GM23338 (cell line): ENCODE results near the gene ZFP36.

Source experiments
- CREB1 ChIP-seq: fragments of 250-450 bp; sonication (Bioruptor Pico); IDR thresholded peaks from 2 replicates; pipeline ENCODE4 v1.5.0; 2020; ENCODE audit warnings: low read depth, mild to moderate bottlenecking, moderate library complexity
- EZH2 ChIP-seq: fragments of 200-600 bp; sonication (generic); IDR thresholded peaks from one replicate; pipeline ENCODE4 v1.8.0; 2017; ENCODE audit warnings: antibody characterized with exemption, mild to moderate bottlenecking, low read depth; ENCODE audit not compliant: unreplicated experiment
- EZH2phosphoT487 ChIP-seq: fragments of 200-600 bp; sonication (generic); IDR thresholded peaks from one replicate; pipeline ENCODE4 v1.8.1; 2018; ENCODE audit warnings: antibody characterized with exemption; ENCODE audit not compliant: unreplicated experiment
- POLR2AphosphoS5 ChIP-seq: IDR thresholded peaks from 2 replicates; pipeline ENCODE4 v1.6.1; 2016; ENCODE audit warnings: antibody characterized with exemption, low read depth
- STAT1 ChIP-seq: IDR thresholded peaks from one replicate; pipeline ENCODE4 v1.6.1; 2016; ENCODE audit warnings: antibody characterized with exemption; ENCODE audit not compliant: unreplicated experiment
- ZNF331 ChIP-seq: fragments of 250-450 bp; sonication (Bioruptor Pico); IDR thresholded peaks from 2 replicates; pipeline ENCODE4 v1.5.0; 2020; ENCODE audit warnings: low read depth, mild to moderate bottlenecking, moderate library complexity
- TF ChIP-seq, protein P1 (sequence below), 2 experiments: fragments of 200-600 bp in 1 of 2; sonication (generic) in 1 of 2; conservative IDR thresholded peaks; 2 replicates each; pipeline versions ENCODE4 v1.5.1 to v1.6.1; 2016 to 2017; ENCODE audit warnings: antibody characterized with exemption in 2 of 2, low read depth in 2 of 2, mild to moderate bottlenecking in 2 of 2, moderate library complexity in 1 of 2
- TF ChIP-seq, protein P2 (sequence below): IDR thresholded peaks from one replicate; pipeline ENCODE4 v1.6.1; 2018; ENCODE audit warnings: antibody characterized with exemption; ENCODE audit not compliant: unreplicated experiment
- TF ChIP-seq, protein P3 (sequence below): IDR thresholded peaks from 2 replicates; pipeline ENCODE4 v1.6.1; 2016; ENCODE audit warnings: antibody characterized with exemption

DNA sequence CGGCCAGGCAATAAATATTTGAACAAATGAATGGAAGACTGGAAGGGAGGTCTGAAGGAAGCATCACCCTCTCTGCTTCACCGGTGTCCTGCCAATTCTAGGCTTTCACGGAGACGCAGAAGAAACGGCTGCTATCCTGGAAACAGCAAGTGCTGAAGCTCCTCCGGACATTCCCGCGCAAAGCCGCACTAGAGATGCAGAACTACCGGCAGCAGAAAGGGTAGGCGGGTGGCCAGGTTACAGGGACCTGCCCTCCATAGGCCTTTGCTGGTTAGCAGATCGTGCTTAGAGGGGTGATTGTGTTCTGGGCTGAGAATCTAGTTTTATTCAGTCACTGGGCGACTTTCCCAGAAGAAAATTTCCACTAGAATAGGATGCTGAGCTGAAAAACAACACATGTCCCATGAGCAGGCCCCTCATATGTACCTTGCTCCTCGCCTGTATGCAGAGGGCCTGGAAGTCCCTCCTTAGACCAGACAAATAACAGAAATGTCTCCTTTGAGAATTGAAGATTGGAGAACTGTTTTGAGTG is 26.7 kb upstream of the ZFP36 start:
- TF ChIP-seq ZNF331 (CRISPR knock-in tag), result no peak
- TF ChIP-seq, protein P1, sequence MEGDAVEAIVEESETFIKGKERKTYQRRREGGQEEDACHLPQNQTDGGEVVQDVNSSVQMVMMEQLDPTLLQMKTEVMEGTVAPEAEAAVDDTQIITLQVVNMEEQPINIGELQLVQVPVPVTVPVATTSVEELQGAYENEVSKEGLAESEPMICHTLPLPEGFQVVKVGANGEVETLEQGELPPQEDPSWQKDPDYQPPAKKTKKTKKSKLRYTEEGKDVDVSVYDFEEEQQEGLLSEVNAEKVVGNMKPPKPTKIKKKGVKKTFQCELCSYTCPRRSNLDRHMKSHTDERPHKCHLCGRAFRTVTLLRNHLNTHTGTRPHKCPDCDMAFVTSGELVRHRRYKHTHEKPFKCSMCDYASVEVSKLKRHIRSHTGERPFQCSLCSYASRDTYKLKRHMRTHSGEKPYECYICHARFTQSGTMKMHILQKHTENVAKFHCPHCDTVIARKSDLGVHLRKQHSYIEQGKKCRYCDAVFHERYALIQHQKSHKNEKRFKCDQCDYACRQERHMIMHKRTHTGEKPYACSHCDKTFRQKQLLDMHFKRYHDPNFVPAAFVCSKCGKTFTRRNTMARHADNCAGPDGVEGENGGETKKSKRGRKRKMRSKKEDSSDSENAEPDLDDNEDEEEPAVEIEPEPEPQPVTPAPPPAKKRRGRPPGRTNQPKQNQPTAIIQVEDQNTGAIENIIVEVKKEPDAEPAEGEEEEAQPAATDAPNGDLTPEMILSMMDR (conservative IDR thresholded peaks at IDR 0.05; ENCODE audit: low read depth in 2 of 2), result no peak
- no peak for TF ChIP-seq EZH2
- TF ChIP-seq EZH2phosphoT487, result no peak
- TF ChIP-seq POLR2AphosphoS5, result no peak
- TF ChIP-seq, protein P2, sequence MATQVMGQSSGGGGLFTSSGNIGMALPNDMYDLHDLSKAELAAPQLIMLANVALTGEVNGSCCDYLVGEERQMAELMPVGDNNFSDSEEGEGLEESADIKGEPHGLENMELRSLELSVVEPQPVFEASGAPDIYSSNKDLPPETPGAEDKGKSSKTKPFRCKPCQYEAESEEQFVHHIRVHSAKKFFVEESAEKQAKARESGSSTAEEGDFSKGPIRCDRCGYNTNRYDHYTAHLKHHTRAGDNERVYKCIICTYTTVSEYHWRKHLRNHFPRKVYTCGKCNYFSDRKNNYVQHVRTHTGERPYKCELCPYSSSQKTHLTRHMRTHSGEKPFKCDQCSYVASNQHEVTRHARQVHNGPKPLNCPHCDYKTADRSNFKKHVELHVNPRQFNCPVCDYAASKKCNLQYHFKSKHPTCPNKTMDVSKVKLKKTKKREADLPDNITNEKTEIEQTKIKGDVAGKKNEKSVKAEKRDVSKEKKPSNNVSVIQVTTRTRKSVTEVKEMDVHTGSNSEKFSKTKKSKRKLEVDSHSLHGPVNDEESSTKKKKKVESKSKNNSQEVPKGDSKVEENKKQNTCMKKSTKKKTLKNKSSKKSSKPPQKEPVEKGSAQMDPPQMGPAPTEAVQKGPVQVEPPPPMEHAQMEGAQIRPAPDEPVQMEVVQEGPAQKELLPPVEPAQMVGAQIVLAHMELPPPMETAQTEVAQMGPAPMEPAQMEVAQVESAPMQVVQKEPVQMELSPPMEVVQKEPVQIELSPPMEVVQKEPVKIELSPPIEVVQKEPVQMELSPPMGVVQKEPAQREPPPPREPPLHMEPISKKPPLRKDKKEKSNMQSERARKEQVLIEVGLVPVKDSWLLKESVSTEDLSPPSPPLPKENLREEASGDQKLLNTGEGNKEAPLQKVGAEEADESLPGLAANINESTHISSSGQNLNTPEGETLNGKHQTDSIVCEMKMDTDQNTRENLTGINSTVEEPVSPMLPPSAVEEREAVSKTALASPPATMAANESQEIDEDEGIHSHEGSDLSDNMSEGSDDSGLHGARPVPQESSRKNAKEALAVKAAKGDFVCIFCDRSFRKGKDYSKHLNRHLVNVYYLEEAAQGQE, result no peak
- TF ChIP-seq CREB1 (CRISPR knock-in tag), result no peak
- TF ChIP-seq, protein P3, sequence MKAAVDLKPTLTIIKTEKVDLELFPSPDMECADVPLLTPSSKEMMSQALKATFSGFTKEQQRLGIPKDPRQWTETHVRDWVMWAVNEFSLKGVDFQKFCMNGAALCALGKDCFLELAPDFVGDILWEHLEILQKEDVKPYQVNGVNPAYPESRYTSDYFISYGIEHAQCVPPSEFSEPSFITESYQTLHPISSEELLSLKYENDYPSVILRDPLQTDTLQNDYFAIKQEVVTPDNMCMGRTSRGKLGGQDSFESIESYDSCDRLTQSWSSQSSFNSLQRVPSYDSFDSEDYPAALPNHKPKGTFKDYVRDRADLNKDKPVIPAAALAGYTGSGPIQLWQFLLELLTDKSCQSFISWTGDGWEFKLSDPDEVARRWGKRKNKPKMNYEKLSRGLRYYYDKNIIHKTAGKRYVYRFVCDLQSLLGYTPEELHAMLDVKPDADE, result no peak
- no peak for TF ChIP-seq STAT1
